ENCODE measurements around the gene ACAP1.
A peak's percentile ranks its signal among the peaks of the same experiment; 100 is the strongest.

ACAP1 gene

GRCh38 chr17:7391307-7391706 is 55.0 kb downstream of the ACAP1 start:
- DNase-seq = no peak

DNA sequence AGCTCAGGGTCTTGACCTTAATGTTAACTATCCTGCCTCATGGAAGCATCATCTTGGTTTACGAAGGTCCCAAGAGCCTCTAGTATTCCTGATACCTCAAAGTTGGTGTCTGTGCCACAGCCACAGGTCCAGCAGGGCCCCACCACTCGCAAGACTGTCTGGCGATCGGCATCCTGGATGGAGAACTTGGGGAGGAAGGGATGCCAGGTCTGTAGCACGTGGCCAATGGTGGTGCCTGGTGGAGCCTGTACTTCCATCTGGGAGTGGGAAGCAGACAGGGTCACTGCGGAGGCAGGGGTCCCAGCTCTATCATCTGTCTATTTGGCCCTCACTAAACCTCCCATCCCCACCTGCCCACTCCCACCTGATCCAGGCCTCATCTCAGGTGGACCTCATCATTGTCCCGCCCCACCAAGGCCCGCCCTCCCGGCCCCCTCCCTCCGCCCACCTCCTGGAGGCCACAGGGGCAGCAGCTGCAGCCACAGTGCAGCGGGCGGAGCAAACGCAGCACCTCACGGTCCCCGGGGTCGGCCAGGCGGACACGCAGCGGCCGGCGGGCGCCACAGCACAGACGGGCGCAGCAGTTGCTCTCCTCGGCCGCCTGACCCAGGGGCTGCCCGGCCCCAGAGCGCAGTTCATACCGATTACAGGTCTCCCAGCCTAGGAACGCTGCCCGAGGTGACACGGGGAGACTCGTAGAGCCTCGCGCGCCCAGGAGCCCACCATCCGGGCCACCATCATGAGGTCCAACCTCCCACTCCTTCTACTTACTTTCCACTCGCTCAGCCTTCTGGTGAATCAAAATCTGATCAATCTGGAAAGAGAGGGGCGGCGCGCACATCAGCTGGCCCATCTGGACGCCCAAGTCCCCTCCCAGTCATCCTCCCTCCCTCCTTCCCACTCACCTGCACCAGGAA is 56.6 kb downstream of the ACAP1 start:
- DNase-seq = no peak

DNA sequence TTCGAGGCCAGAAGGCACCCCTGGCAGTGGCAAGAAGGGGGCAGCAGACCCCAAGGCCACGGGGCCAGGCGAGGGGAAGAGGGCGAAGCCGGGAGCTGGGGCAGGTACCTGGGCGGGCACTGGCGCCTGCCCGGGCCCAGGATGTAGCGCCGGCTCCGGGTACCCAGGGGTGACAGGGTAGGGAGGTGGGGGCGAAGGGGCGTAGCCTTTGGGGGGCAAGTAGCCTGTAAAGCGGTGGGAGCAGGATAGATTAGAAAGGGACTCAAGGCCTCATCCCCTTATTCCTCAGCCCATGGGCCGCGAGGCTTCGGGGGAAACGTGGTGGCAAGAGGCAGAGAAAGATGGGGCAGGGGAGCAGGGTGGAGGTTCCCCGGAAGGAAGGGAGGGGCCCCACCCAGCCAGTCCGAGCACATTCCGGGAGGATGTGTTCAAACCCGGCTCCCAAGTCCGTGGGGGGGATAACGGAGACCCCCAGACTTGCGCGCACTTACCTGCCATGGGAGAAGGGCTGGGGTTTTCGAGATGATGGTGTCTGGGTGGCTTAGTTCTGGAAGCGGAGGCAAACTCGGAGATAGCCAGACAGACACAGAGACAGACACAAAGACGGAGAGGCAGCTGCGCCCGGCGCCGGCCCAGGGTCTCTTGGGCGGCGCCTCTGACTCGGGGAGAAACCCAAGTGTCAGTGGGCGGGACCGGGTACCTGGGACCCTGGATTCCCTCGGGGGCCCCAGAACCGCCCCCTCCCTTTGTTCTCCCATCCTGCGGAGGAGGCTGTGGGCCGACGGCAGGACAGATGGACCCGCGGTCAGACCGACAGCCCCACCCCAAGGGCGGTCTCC is 57.5 kb downstream of the ACAP1 start:
- DNase-seq = no peak

DNA sequence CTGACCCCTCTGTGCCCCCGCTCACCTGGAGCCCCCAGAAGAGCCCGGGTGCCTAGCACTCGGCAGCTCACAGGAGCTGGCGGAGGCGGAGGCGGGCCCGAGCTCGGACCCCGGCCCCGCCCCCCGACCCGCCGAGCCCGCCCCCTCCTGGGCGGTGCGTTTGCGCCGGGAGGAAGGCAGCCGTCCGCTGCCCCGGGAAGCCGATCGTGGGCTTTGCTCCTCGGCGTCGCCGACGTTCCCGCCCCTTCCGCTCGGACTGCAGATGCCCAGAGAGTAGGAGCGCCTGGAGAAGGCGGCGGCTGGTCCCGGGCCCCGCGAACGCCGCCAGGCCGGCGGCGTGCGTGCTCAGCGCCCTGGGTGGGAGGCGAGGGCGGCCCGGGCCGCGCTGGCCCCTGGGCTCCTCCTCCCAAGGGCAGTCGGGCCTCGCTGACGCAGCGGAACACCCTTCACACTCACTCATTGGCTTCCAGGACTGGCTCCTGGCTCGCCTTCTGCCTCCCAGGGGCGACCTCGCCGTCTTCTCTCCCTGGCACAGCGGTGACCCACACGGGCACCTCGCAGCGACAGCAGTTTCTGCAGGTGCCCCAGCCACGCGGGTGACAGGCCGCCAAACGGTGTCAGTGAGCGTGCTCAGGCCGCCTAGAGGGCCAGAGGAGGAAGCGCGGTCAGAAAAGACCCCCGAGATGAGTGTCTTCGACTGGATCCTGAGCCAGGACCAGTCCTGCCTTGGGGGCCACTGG is 58.3 kb downstream of the ACAP1 start, which contains the start of gene PLSCR3:
Gene PLSCR3 (minus strand): TSS at position 74 of the 740 bp plus-strand sequence. CDS start 415 bp downstream, outside the sequence.
- DNase-seq = peak; percentile 83

DNA sequence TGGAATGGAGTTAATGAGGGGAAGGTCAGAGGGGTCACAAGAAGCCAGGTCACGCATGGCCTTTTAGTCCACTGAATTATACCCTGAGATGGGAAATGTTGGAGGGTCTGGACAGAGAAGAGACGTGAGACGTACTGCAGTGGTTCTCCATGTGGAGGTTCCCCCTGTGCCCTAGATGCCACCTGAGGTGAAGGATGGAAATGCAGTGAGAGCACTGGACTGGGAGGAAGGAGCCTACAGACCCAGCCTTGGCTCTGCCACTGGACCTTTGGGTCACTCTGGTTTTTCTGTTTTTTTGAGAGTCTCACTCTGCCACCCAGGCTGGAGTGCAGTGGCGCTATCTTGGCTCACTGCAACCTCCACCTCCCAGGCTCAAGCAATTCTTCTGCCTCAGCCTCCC is 59.8 kb downstream of the ACAP1 start:
- no peak for DNase-seq

GRCh38 chr17:7398612-7399011 is 62.3 kb downstream of the ACAP1 start:
- no peak for DNase-seq
